Omental fat pad (tissue), 4 donors: Measurements from ENCODE around the gene MTRFR. TPM values are rescaled to one million over a fixed set of nuclear protein-coding genes. Genes with fewer than 3 reads are reported as not detected.

ENCODE experiments used
- ATAC-seq: fragments of 150-250 bp; one replicate; pipeline ENCODE4 v1.9.1; 2016; ENCODE audit warnings: mild to moderate bottlenecking, moderate library complexity; ENCODE audit not compliant: low FRiP score
- DNase-seq: peaks from one replicate; pipeline ENCODE4 v3.0.0-alpha.2; 2019; ENCODE audit warnings: low spot score
- CTCF ChIP-seq, 3 donors: fragments of 450-650 bp; IDR thresholded peaks; one replicate each; pipeline ENCODE4 v1.5.1; 2016 to 2017; ENCODE audit warnings: antibody characterized with exemption in 3 of 3, mild to moderate bottlenecking in 3 of 3, moderate library complexity in 2 of 3
- total RNA-seq, 4 donors: library from RNA; depleted of rRNA; stranded (reverse); fragments of >200 nt; gene quantifications; one replicate each; pipeline ENCODE4 v1.1.0, GENCODE V29; 2016

Gene MTRFR
- total RNA-seq, 4 donors from 2014 or later, result 4.8 to 11.7 (median 8.4) TPM

GRCh38 chr12:123261196-123261595 is 28.0 kb downstream of the MTRFR start:
- ATAC-seq (no peak), DNase-seq (no peak)
- TF ChIP-seq CTCF (IDR thresholded peaks at IDR 0.05), result no peak

GRCh38 chr12:123263196-123263817 is 30.1 kb downstream of the MTRFR start:
- DNase-seq, result no peak
- TF ChIP-seq CTCF (IDR thresholded peaks at IDR 0.05), result no peak
- ATAC-seq, result no peak

- TF ChIP-seq CTCF (IDR thresholded peaks at IDR 0.05), result no peak
- DNase-seq, result no peak
- ATAC-seq, result no peak
Measured at GRCh38 chr12:123264642-123265041, 31.4 kb downstream of the MTRFR start.

GRCh38 chr12:123265851-123266678 is 32.8 kb downstream of the MTRFR start:
- no peak for ATAC-seq
- TF ChIP-seq CTCF (IDR thresholded peaks at IDR 0.05), result no peak
- DNase-seq, result no peak

GRCh38 chr12:123266679-123267277 is 33.5 kb downstream of the MTRFR start:
- ATAC-seq, result no peak
- DNase-seq, result no peak
- no peak for TF ChIP-seq CTCF (IDR thresholded peaks at IDR 0.05)

- no peak for TF ChIP-seq CTCF (IDR thresholded peaks at IDR 0.05)
- no peak for DNase-seq
- ATAC-seq, result no peak
Measured at GRCh38 chr12:123267335-123267920, 34.2 kb downstream of the MTRFR start.
